Measurements from ENCODE around the gene ANTXR1.

DNA sequence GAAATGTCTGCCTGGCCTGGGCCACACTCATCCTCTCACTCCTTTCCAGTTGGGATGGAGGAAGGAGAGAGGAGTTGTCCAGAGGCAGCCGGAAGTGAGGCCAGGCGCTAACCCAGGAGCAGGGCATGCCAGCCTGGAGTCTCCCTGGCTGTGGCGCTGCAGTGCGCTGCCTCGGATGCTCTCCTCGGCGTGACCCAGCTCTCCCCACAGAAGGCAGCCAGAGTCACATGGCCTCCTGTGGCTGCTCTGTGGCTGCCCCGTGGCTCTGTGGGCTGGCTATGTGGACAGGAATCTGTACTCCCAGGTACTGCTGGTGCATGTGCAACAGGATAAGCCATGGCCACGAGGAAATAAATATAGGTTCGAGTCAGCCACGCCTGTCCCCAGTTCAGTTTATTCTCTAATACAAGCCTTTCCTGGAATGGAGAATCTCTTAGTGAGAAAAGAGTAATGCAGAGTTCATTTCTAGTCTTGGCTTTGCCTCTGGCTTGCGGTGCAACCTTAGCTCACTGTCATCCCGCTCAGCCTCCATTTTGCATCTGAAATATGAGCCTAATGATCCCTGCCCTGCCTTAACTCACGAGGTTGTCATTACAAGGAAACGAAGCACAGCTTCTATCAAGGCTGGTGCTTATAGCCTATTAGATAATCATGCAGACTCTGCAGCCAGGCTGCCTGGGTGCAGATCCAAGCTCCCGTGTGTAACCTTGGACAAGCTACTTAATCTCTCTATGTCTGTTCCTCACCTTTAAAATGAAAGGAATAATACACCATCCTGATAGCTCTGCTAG lies 106.3 kb downstream of the ANTXR1 start:
- TF ChIP-seq POLR2AphosphoS5 (IDR thresholded peaks at IDR 0.05; ENCODE audit: low read depth, low read length): no peak
- no peak for TF ChIP-seq POLR2A (IDR thresholded peaks at IDR 0.05; ENCODE audit: low read depth, low read length)
